Liver (tissue), 9 donors: ENCODE results near the gene RAD51B. TPM values are rescaled to one million over a fixed set of nuclear protein-coding genes. Genes with fewer than 3 reads are reported as not detected.

Source experiments
- DNase-seq: peaks from one replicate; pipeline ENCODE4 v3.0.0-alpha.2; 2017; ENCODE audit warnings: low spot score
- H3K27ac ChIP-seq, 2 donors: one replicate each; pipeline ENCODE4 v1.7.0; 2013; ENCODE audit warnings: inconsistent platforms in 2 of 2, low read length in 2 of 2, control low read depth in 1 of 2, low read depth in 1 of 2, mild to moderate bottlenecking in 1 of 2
- H3K27me3 ChIP-seq, 4 donors: one replicate each; pipeline versions ENCODE4 v1.6.1 to v1.7.0; 2013; ENCODE audit warnings: low read length in 3 of 4, inconsistent platforms in 1 of 4, mild to moderate bottlenecking in 1 of 4, moderate library complexity in 1 of 4; ENCODE audit not compliant: control insufficient read depth in 4 of 4, insufficient read depth in 4 of 4
- H3K36me3 ChIP-seq, 4 donors: one replicate each; pipeline versions ENCODE4 v1.6.1 to v1.7.0; 2013; ENCODE audit warnings: low read length in 3 of 4, mild to moderate bottlenecking in 3 of 4, low read depth in 1 of 4, moderate library complexity in 1 of 4; ENCODE audit not compliant: control insufficient read depth in 4 of 4, insufficient read depth in 3 of 4
- H3K4me1 ChIP-seq, 4 donors: one replicate each; pipeline versions ENCODE4 v1.6.1 to v1.7.0; 2013; ENCODE audit warnings: low read length in 3 of 4, mild to moderate bottlenecking in 3 of 4, moderate library complexity in 1 of 4; ENCODE audit not compliant: control insufficient read depth in 4 of 4, insufficient read depth in 4 of 4
- H3K4me3 ChIP-seq, 3 donors: one replicate each; pipeline versions ENCODE4 v1.6.1 to v1.7.0; 2013; ENCODE audit warnings: low read length in 3 of 3, control low read depth in 1 of 3, low read depth in 1 of 3, mild to moderate bottlenecking in 1 of 3
- H3K9ac ChIP-seq, 2 donors: one replicate each; pipeline ENCODE4 v1.7.0; 2013; ENCODE audit warnings: low read length in 2 of 2, mild to moderate bottlenecking in 2 of 2, moderate library complexity in 2 of 2, control low read depth in 1 of 2, low read depth in 1 of 2
- H3K9me3 ChIP-seq, 4 donors: one replicate each; pipeline versions ENCODE4 v1.6.1 to v1.7.0; 2013; ENCODE audit warnings: low read length in 3 of 4; ENCODE audit not compliant: control insufficient read depth in 4 of 4
- ATF3 ChIP-seq: IDR thresholded peaks from 2 replicates; pipeline ENCODE4 v1.6.1; 2016; ENCODE audit warnings: antibody characterized with exemption
- EGR1 ChIP-seq, 2 donors: IDR thresholded peaks; 2 replicates each; pipeline ENCODE4 v1.6.1; 2016 to 2018; ENCODE audit warnings: antibody characterized with exemption in 2 of 2, low read depth in 2 of 2
- FOXA1 ChIP-seq: IDR thresholded peaks from 2 replicates; pipeline ENCODE4 v1.6.1; 2016; ENCODE audit warnings: antibody characterized with exemption
- FOXA2 ChIP-seq: IDR thresholded peaks from 2 replicates; pipeline ENCODE4 v1.6.1; 2016; ENCODE audit warnings: antibody characterized with exemption
- GABPA ChIP-seq, 2 donors: IDR thresholded peaks in 1 of 2; conservative IDR thresholded peaks in 1 of 2; 2 replicates each; pipeline ENCODE4 v1.6.1; 2016; ENCODE audit warnings: antibody characterized with exemption in 2 of 2, mild to moderate bottlenecking in 1 of 2, moderate library complexity in 1 of 2
- HNF4A ChIP-seq, 2 donors: conservative IDR thresholded peaks; 2 replicates each; pipeline ENCODE4 v1.6.1; 2016; ENCODE audit warnings: antibody characterized with exemption in 2 of 2, mild to moderate bottlenecking in 2 of 2
- HNF4G ChIP-seq: IDR thresholded peaks from 2 replicates; pipeline ENCODE4 v1.6.1; 2016; ENCODE audit warnings: antibody characterized with exemption
- JUND ChIP-seq, 2 donors: IDR thresholded peaks; 2 replicates each; pipeline ENCODE4 v1.6.1; 2016; ENCODE audit warnings: antibody characterized with exemption in 2 of 2
- NR2F2 ChIP-seq: IDR thresholded peaks from 2 replicates; pipeline ENCODE4 v1.6.1; 2016; ENCODE audit warnings: antibody characterized with exemption
- RAD21 ChIP-seq, 2 donors: IDR thresholded peaks; 2 replicates each; pipeline ENCODE4 v1.6.1; 2016; ENCODE audit warnings: antibody characterized with exemption in 2 of 2, mild to moderate bottlenecking in 2 of 2
- REST ChIP-seq: IDR thresholded peaks from 2 replicates; pipeline ENCODE4 v1.6.1; 2016; ENCODE audit warnings: antibody characterized with exemption, mild to moderate bottlenecking
- RXRA ChIP-seq, 2 donors: IDR thresholded peaks; 2 replicates each; pipeline ENCODE4 v1.6.1; 2017 to 2018; ENCODE audit warnings: antibody characterized with exemption in 2 of 2, mild to moderate bottlenecking in 1 of 2
- SP1 ChIP-seq: IDR thresholded peaks from 2 replicates; pipeline ENCODE4 v1.6.1; 2018; ENCODE audit warnings: antibody characterized with exemption, mild to moderate bottlenecking
- TAF1 ChIP-seq: conservative IDR thresholded peaks from 2 replicates; pipeline ENCODE4 v1.6.1; 2016; ENCODE audit warnings: antibody characterized with exemption, mild to moderate bottlenecking
- YY1 ChIP-seq: IDR thresholded peaks from 2 replicates; pipeline ENCODE4 v1.6.1; 2016; ENCODE audit warnings: antibody characterized with exemption, mild to moderate bottlenecking
- ZBTB33 ChIP-seq: IDR thresholded peaks from 2 replicates; pipeline ENCODE4 v1.6.1; 2016; ENCODE audit warnings: antibody characterized with exemption
- WGBS: extraction: QIAGEN DNeasy Blood & Tissue Kit; methylation state at CpG from one replicate; pipeline ENCODE4 v1.1.7; 2013; 5-methylcytosine and 5-hydroxymethylcytosine counted together
- polyA plus RNA-seq, 2 donors: library from polyadenylated mRNA; stranded (reverse) in 1 of 2; unstranded in 1 of 2; fragments of 200-250 nt in 1 of 2; fragments of >200 nt in 1 of 2; fragmentation: Nextera tagmentation in 1 of 2; extraction: Ambion mirVana in 1 of 2; gene quantifications; one replicate each; pipeline versions ENCODE4 v1.2.1 to v1.2.3, GENCODE V29; 2013 to 2015
- total RNA-seq, 2 donors: library from RNA; depleted of rRNA; stranded (reverse); fragments of >200 nt; gene quantifications; one replicate each; pipeline ENCODE4 v1.2.3, GENCODE V29; 2014
- TF ChIP-seq, protein P1 (sequence below): IDR thresholded peaks from 2 replicates; pipeline ENCODE4 v1.6.1; 2016; ENCODE audit warnings: antibody characterized with exemption
- TF ChIP-seq, protein P2 (sequence below): fragments of 150-350 bp; IDR thresholded peaks from 2 replicates; pipeline ENCODE4 v1.5.1; 2017; ENCODE audit warnings: improper control_type of control experiment, low read depth, low read length; ENCODE audit not compliant: missing input control
- donor health status: healthy.
- donor health status: healthy.
- donor health status: healthy.
- donor health status: healthy.
- donor health status: healthy.

Gene RAD51B
- total and polyA plus RNA-seq, 4 donors: 0.81 to 12.9 (median 2.4) TPM

GRCh38 chr14:68651652-68652432, 832.3 kb downstream of the RAD51B start:
- TF ChIP-seq, protein P1, sequence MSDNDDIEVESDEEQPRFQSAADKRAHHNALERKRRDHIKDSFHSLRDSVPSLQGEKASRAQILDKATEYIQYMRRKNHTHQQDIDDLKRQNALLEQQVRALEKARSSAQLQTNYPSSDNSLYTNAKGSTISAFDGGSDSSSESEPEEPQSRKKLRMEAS: no peak
- no peak for TF ChIP-seq SP1
- no peak for TF ChIP-seq TAF1
- no peak for TF ChIP-seq HNF4G
- no peak for TF ChIP-seq NR2F2
- no peak for TF ChIP-seq JUND (IDR thresholded peaks at IDR 0.05)
- no peak for TF ChIP-seq REST
- TF ChIP-seq ZBTB33: no peak
- TF ChIP-seq GABPA (IDR thresholded peaks at IDR 0.05 in 1 of 2, conservative IDR thresholded peaks at IDR 0.05 in 1 of 2): no peak
- no peak for TF ChIP-seq HNF4A (conservative IDR thresholded peaks at IDR 0.05)
- TF ChIP-seq FOXA2: no peak
- no peak for TF ChIP-seq ATF3
- TF ChIP-seq RXRA (IDR thresholded peaks at IDR 0.05): no peak
- TF ChIP-seq FOXA1: no peak
- TF ChIP-seq, protein P2, sequence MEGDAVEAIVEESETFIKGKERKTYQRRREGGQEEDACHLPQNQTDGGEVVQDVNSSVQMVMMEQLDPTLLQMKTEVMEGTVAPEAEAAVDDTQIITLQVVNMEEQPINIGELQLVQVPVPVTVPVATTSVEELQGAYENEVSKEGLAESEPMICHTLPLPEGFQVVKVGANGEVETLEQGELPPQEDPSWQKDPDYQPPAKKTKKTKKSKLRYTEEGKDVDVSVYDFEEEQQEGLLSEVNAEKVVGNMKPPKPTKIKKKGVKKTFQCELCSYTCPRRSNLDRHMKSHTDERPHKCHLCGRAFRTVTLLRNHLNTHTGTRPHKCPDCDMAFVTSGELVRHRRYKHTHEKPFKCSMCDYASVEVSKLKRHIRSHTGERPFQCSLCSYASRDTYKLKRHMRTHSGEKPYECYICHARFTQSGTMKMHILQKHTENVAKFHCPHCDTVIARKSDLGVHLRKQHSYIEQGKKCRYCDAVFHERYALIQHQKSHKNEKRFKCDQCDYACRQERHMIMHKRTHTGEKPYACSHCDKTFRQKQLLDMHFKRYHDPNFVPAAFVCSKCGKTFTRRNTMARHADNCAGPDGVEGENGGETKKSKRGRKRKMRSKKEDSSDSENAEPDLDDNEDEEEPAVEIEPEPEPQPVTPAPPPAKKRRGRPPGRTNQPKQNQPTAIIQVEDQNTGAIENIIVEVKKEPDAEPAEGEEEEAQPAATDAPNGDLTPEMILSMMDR: no peak
- TF ChIP-seq RAD21 (IDR thresholded peaks at IDR 0.05): no peak
- no peak for TF ChIP-seq YY1
- no peak for TF ChIP-seq EGR1 (IDR thresholded peaks at IDR 0.05; ENCODE audit: low read depth in 2 of 2)
- Histone ChIP-seq H3K27me3 (no peaks in the 10 kb centered on the region), H3K36me3 (no peaks in the 10 kb centered on the region), H3K4me1 (peaks cover 6 to 30% (median 19%) of the 10 kb centered on the region in 4 donors), H3K9me3 (no peaks in the 10 kb centered on the region), H3K27ac (peak overlapping the region; percentile 26 to 56), H3K4me3 (no peak overlapping the region), H3K9ac (no peak overlapping the region)
- peak; percentile 30 for DNase-seq
- 79% methylated on average over 22 of the region's 22 CpGs for WGBS
